GM19328 (cell line): ENCODE results near the gene SGCG.
"Not testable (repeated sequence)": the region's sequence is repeated elsewhere in the genome, so short reads cannot be mapped to it uniquely, and the experiment has no call there.

Experiments
- ATAC-seq: cut with Tn5 transposase; IDR thresholded peaks from one replicate; pipeline ENCODE4 v1.9.1; 2021; ENCODE audit warnings: mild to moderate bottlenecking, moderate library complexity; ENCODE audit not compliant: unreplicated experiment

Gene SGCG

DNA sequence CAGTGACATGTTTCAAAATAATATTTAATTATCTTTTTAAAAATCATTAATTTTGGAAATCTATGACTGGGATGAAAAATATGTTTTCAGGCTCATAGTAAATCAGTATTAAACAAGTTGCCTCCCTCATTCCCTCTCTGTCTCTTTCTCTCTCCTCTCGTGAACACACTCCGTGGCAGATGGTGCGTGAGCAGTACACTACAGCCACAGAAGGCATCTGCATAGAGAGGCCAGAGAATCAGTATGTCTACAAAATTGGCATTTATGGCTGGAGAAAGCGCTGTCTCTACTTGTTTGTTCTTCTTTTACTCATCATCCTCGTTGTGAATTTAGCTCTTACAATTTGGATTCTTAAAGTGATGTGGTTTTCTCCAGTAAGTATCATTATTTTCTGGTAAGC, 22.7 kb downstream of the SGCG start:
- no peak for ATAC-seq

DNA sequence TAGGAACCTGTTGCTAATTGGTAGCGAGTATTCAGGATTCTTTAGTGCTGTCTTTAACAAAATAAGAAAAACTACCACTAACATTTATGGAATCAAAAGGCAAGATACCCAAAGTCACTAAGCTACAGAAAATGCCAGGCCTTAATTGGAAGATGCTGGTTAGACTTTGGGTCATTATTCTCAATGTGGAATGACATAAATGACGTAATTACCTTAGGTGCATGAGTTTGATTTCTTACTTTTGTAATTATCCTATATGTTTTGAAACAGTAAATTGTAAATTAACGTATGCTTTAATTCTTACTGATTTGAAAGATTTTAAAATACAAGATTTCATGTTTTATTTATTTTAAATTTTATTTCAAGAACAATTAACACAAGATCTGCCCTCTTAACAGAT, 25.0 kb downstream of the SGCG start:
- no peak for ATAC-seq

GRCh38 chr13:23212671-23213070, 31.9 kb downstream of the SGCG start:
- ATAC-seq: no peak

GRCh38 chr13:23231241-23231640, 50.5 kb downstream of the SGCG start:
- ATAC-seq: no peak

- no peak for ATAC-seq
Measured at GRCh38 chr13:23235994-23236393, 55.2 kb downstream of the SGCG start.

- no peak for ATAC-seq
Measured at GRCh38 chr13:23243066-23243465, 62.3 kb downstream of the SGCG start.

DNA sequence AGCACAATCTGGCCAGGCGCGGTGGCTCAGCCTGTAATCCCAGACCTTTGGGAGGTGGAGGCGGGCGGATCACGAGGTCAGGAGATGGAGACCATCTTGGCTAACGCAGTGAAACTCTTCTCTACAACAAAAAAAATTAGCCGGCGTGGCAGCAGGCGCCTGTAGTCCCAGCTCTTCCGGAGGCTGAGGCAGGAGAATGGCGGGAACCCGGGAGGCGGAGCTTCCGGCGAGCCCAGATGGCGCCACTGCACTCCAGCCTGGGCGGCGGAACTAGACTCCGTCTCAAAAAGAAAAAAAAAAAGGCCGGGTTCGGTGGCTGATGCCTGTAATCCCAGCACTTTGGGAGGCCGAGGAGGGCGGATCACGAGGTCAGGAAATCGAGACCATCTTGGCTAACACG, 67.6 kb downstream of the SGCG start:
- ATAC-seq: not testable (repeated sequence)

GRCh38 chr13:23254506-23254905, 73.7 kb downstream of the SGCG start:
- no peak for ATAC-seq

DNA sequence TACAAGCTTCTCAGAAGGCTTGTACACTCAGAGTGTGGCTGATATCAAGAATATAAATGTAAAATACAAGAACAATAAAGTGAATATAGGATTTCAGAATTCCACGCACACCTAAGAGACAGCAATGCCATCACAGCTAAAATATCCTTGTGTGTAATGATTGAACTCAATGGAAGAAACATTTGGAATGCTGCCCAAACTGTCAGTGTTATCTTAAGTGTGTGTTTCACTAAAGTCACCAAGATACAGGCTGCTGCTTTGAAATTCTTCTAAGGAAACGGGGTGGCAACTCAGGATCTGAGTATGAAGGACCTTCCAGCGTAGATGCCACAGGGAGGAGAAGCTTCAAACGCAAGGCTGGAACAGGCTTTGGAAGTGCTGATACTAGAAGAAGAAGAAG, 86.8 kb downstream of the SGCG start:
- ATAC-seq: no peak

DNA sequence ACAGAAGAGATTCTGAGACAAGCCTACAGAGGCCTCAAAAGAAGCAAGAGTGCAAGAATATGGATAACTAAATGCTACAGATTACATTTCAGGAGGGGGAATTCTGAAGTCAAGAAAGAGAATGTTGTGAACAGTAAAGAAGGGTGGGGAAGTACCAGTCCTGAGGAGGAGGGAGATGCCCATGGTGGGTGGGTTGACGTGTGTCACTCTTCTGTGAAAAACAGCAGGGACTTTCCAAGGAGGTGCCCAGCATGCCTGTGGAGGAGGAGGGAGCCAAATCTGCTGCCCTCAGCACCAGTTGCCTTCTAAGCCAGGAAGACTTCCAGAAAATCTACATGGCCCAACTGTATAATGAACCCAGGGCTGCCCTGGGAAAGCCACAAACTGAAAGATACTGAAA, 87.7 kb downstream of the SGCG start:
- ATAC-seq: peak; percentile 51

DNA sequence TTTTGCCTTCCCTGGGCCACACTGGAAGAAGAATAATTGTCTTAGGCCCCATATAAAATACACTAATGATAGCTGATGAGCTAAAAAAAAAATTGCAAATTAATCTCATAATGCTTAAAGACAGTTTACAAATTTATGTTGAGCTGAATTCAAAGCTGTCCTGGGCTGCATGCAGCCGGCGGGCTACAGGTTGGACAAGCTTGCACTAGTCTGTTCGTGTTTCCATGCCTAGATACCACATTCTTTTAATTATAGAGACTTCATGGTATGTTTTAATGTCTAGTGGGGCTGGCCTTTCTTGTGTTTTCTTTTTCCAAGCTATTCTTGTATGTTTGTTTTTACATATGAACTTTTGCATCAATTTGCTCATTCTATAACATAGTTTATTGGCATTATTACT, 90.6 kb downstream of the SGCG start:
- ATAC-seq: no peak

DNA sequence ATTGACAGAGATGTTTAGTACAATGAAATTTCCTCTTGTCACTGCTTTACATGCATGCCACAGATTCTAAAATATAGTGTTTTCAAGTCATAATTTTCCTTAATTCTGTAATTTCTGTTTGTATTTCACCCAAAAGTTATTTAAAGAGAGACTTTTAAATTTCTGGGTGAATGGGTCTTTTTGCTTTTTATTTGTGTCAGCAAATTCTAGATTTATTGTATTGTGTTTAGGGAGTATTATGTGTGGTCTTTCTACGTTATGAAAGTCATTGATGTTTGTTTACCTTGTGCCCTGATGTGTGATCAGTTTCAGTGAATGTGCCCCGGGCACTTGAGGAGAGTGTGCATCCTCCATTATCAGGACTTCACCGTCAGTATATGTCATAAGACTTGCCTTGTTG, 92.7 kb downstream of the SGCG start:
- ATAC-seq: no peak

DNA sequence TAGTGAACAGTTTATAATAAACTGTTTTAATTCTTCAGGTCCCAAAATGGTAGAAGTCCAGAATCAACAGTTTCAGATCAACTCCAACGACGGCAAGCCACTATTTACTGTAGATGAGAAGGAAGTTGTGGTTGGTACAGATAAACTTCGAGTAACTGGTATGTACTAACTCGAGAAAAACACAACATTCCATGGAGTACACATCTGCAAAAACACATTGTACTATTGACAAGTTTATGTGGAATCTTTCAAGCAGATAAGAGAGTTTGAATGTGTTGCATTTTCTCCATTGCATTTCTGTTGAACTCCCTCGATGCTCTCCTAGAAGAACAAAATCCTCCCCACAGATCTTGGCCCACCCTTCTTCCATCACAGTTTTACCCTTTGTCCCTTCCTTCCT, 98.5 kb downstream of the SGCG start:
- ATAC-seq: no peak

DNA sequence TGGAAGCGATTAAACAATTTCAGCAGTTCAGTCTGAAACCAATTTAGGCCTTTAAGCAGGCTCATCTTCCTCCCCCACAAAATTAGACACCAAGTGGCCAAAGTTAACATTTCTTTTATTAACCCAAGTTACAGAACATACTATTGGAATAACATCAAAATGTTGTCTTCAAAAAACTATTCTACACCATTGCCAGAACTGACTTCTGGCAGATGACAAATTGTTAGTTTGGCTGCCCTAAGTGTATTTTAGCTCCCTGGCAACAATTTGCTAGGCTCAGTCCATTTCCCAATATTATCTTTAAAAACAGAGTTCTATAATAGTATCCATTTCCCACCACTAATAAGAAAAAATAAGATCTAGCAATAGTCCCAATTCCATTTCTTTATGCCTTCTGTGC, 107.8 kb downstream of the SGCG start:
- no peak for ATAC-seq

DNA sequence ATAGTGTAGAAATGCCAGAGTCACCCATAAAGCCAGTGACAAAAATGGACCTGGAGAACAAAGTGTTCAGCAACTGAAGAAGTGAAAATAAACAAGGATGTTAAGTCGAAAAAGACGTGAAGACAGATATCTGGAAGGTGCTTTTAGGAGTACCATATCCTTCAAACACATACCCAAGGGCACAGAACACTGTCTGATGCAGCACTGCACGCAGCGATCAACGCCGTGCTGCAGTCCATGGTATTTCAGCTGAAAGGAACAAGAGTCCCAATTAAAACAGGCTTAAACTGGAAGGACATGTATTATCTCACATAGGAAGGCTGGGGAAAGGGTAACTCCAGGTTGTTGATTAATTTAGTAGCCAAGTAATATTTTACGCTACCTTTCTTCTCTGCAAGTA, 108.2 kb downstream of the SGCG start:
- no peak for ATAC-seq

DNA sequence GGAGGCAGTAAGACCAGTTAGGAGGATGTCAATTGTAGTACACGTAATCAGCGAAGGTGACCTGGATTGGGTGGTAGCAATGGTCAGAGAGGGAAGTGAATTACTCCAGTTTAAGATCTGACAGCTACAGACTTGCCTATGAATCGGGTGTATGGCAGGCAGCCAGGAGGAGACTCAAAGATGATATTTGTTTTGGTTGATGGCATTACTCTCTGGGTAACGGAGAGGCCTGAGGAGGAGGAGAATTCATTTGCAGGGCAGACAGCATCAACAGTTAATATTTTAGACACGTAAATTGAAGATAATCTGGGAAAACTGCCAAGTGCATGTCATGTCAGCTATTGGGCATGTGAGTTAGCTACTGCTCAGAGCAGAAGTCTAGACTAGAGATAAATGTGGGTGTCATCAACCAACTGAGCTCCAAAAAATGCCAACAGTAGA, 109.2 kb downstream of the SGCG start:
- no peak for ATAC-seq

DNA sequence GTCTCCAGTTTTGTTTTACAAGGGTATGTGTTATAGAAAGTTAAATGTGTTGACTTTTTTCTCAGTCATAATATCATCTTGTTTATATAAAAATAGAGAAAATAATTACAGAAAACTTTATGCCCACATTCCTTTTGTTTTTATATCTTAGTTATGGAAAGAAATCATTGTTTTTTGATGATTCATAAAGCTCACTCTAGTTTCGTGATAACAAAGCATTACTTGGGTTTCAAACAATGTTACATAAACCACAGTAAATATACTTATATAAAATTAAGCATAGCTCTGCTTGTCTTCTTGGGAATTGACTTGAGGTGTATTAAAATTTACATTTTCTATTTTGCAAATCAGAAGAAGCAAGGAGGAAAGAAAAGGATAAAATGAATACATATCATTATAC, 111.8 kb downstream of the SGCG start:
- ATAC-seq: no peak

DNA sequence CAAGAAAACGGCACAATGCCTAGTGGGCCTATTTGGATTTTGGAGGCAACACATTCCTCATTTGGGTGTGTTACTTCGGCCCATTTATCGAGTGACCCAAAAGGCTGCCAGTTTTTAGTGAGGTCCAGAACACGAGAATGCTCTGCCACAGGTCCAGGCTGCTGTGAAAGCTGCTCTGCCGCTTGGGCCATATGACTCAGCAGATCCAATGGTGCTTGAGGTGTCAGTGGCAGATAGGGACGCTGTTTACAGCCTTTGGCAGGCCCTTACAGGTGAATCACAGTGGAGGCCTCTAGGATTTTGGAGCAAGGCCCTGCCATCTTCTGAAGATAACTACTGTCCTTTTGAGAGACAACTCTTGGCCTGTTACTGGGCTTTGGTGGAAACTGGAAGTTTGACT, 134.1 kb downstream of the SGCG start:
- ATAC-seq: not testable (repeated sequence)

DNA sequence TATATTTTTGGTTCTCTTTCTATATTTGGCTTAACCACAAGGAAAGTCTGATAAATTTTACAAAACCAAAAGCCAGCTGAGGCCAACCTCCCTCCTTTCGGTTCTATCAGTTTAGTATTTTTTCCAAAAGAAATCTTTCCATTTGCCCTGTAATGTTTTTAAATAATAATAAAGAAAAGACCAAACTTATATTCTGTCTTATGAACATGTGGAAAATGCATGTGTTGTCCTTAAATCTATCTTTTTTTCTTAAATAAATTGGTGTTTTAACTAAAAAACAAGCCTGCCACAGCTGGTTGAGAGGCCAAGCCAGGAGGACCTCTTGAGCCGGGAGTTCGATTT, 139.1 kb downstream of the SGCG start:
- ATAC-seq: no peak

DNA sequence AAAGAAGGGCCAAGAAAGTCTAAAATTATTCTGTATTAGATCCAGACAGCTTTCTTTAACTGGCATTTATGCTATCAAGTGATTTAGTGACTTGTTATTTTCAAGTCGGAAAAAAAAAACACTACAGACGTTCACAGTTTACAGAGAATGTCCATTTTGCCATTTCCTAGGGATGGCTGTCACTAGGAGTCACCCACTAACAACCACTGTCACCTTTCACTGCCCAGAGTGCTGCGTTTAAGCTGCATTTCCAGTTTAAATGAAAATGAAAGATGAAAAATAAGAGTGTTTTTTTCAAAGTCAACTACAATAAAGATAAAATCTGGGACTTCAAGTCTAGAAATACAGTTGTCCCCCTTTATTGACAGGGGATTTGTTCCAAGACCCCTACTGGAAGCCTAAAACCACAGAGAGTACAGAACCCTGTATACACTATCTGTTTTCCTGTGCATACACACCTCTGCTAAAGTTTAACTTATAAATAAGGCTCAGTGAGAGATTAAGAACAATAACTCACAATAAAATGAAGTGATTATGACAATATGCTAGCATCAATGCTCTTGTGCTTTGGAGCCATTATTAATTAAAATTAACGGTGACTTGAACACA, 140.3 kb downstream of the SGCG start:
- no peak for ATAC-seq

DNA sequence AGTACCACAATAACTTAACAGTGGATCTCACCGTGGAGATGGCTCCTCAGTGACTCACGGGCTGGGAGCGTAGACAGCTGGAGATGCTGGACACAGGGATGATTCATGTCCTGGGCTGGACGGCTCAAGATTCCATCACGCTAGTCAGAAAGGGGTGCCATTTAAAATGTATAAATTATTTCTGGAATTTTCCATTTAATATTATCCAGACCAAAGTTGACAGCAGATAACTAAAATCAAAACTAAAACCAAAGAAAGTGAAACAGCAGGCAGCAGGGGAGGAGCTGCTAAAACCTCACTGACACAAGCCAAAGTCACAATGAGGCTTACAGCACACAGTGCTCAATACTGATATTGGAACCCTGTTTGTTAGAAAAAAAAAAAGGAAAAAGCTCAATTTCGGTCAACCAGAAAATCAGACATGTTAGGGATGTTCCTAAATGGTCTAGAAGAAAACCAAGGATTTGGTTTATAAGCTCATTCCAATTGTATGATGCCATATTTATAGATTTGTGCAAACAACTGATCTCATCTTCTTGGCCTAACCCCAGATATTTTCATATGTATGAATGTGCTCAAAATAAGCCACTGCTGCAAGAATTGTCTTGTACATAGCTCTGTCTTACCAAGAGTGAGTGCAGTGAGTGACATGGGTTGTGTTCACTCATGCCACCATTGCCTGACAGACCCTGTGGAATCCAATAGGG, 140.9 kb downstream of the SGCG start:
- peak; percentile 73 for ATAC-seq

DNA sequence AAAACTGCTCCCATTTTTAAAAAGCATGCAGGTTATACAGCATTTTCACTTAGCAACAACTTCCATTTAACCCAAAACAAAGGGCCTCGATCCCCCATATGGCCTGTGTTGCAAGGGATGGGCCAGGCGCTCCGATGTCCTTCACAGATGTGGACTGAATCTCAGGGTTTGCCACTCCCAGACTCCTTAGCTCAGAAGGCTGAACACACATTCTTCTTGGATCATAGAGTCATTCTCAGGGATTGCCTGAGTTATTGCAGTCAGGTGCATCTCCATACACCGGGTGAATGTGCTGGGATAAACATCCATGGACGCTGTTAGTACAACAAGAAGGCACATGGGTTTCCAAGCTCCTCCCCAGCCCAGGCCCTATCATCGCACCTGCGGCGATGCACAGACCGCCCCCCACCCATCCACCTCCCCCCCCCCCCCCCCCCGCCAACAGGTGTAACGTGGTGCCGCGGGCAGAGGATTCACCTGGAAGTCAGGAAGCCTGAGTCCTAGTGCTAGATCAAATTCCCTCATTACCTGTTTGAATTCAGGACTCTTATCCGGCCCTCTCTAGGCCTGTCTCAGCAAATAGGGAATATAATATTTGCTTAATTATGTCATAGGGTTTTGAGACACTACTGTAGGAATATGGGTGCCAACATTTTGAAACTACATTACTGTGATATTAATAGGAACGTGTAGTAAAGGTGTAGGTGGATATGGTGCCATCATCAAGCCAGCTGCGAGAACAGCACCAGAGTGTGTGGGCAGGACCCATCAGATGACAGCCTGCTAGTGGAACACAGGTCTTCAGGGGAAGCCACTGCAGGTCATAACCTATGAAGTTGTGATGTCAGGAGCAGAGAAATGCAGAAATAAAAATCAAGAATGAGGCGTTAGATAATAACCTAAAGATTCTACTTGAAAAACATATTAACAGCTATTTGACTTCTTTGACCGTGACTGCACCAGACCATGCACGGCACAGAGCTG, 141.9 kb downstream of the SGCG start:
- ATAC-seq: no peak
